Activated CD8-positive, alpha-beta memory T cell treated with anti-CD3 and anti-CD28 coated beads for 36 hours (primary cell): Measurements from ENCODE around the gene VWA1. TPM values are rescaled to one million over a fixed set of nuclear protein-coding genes. Genes with fewer than 3 reads are reported as not detected.
"Not testable (repeated sequence)": the region's sequence is repeated elsewhere in the genome, so short reads cannot be mapped to it uniquely, and the experiment has no call there.

ENCODE experiments used
- CTCF ChIA-PET: fragments of 350-600 bp; sonication (Branson Sonifier 250); formaldehyde crosslinking; loops from one replicate; lab custom pipeline; 2021; ENCODE audit warnings: antibody characterized with exemption; lab: Charles Lee
- POLR2A ChIA-PET: fragments of 350-600 bp; sonication (Branson Sonifier 250); formaldehyde crosslinking; loops from one replicate; lab custom pipeline; 2021; ENCODE audit warnings: antibody characterized with exemption; lab: Charles Lee
- total RNA-seq, 2 experiments: library from RNA; stranded (reverse); gene quantifications; one replicate each; pipeline ENCODE4 v1.2.3, GENCODE V29; 2021

The VWA1 gene
- total RNA-seq, 2 experiments from 2014 or later, result 0.89 to 1.2 TPM

DNA sequence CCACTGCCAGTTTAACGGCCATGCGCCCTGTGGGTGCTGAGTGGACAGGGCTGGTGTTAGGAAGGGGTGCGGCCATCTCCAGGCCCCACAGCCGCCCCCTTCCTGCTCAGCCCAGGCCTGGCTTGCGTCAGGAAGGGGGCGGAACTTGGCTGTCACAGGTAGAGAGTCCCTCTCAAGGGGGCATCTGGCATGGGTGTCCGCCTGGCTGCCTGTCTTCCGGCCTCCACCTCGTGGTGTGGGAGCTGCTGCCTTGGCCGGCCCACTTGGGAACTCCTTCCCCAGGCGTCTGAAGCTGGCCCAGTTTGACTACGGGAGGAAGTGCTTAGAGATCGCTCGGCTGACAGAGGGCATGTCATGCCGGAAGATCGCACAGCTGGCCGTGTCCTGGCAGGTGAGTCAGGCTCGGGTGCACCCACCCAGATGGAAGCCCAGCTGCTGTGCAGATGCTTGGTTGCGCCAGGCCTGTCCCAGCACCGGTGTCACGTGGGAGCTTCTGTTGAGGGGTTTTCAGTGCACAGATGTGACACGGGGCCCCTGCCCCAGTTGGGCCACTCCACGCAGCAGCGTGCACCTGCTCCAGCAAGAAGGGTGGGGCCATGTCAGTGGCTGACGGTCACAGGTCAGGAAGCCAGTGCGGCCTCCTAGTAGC, 27.0 kb downstream of the VWA1 start:
- CTCF ChIA-PET, result no interaction called here
- POLR2A ChIA-PET, result no interaction called here

DNA sequence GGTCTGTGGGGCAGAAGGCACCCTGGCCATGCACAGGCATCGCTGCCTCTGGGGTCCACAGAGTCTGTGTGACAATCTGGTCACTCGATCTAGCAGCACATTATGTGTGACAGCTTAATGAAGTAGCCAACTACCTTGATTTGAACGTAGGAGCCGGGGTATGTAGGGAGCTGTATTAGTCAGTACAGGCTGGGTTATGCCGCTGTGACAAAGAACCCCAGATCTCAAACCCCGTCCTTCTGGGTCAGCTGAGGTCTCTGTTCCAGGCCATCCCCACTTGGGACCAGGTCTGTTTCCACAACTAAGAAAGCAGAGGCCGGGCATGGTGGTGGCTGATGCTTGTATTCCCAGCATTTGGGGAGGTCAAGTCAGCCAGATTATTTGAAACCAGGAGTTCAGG, 27.8 kb downstream of the VWA1 start:
- ChIA-PET CTCF (no interaction called here), POLR2A (no interaction called here)

DNA sequence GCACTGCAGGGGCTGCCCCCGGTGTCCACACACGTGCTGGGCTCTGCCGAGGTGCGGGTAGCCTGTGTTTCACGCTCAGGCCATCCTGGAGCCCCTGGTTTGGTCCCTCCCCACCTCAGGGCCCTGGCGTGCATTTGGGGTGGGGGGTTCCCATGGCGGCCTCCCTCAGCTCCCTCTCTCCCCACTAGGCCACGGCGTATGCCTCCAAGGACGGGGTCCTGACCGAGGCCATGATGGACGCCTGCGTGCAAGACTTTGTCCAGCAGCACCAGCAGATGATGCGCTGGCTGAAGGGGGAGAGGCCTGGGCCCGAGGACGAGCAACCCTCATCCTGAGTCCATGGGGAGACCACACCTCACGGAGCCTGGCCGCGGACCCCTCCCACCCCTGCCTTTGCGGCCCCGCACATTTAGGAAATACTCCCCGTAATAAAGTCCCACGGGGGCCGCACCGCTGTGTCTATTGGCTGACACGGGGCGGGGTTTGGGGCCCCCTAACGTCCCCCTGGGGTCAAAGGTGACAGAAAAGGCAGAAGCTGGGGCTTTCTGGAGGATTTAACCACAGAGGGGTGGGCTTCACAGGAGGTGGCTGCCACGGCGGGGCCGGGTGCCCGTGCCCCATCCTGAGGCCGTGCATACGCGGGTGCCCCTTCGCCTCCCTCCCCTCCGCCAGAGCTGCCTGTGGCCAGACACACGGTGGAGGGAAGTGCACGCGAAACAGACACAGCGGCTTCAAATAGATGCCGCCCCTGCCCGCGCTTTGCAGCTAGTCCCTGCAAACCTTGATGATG, 32.9 kb downstream of the VWA1 start:
- POLR2A ChIA-PET, CTCF ChIA-PET: not testable (repeated sequence)

DNA sequence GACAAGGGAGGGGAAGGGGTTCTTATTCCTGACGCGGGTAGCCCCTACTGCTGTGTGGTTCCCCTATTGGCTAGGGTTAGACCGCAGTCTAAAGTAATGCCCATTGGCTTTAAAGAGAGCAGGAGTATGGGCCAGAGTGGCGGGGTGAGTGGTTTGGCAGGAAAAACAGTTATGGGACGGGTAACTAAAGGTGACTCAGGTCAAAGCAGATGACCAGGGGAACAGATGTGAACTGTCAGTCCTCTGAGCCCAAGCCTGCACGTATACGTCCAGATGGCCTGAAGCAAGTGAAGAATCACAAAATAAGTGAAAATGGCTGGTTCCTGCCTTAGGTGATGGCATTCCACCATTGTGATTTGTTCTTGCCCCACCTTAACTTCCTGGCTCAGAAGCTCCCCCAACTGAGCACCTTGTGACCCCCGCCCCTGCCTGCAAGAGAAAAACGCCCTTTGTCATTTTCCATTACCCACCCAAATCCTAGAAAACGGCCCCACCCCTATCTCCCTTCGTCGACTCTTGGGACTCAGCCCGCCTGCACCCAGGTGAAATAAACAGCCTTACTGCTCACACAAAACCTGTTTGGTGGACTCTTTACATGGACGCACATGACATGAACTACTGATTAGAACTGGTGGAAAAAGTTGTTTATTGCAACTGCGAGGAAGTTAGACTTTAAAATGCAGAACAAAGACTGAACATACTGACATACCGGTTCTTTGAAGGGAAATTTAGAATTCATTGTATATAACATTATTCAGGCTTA, 35.3 kb downstream of the VWA1 start:
- POLR2A ChIA-PET, result no interaction called here
- CTCF ChIA-PET, result interaction anchor here (0.7 kb wide), 1 partner anchor 574 kb away, joined by 3 read pairs; no protein-coding TSS in a partner anchor

DNA sequence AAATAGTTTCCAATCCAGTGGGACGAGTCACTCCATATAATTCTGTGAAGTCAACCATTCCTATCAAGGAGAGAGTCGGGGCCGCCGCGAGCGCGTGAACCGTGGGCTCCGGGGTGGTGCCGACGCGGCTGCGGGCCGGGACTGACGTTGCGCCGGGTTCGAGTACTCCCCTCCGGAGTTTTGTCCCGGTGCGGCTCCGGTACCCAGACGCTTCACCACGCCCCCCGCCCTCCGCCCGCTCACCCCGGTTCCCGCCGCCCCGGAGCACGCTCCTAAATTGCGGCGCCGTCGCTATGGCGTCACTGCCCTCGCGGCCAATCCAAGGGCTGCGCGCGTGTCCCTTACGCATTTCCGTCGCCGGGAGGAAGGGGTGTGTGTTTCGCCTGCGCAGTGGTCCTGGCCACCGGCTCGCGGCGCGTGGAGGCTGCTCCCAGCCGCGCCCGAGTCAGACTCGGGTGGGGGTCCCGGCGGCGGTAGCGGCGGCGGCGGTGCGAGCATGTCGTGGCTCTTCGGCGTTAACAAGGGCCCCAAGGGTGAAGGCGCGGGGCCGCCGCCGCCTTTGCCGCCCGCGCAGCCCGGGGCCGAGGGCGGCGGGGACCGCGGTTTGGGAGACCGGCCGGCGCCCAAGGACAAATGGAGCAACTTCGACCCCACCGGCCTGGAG, 36.0 kb downstream of the VWA1 start, which contains the start of gene ATAD3B:
TSS of gene ATAD3B (plus strand) at position 377 of the 664 bp plus-strand sequence. CDS start at position 497, 120 bp downstream.
- ChIA-PET POLR2A (no interaction called here), CTCF (no interaction called here)

DNA sequence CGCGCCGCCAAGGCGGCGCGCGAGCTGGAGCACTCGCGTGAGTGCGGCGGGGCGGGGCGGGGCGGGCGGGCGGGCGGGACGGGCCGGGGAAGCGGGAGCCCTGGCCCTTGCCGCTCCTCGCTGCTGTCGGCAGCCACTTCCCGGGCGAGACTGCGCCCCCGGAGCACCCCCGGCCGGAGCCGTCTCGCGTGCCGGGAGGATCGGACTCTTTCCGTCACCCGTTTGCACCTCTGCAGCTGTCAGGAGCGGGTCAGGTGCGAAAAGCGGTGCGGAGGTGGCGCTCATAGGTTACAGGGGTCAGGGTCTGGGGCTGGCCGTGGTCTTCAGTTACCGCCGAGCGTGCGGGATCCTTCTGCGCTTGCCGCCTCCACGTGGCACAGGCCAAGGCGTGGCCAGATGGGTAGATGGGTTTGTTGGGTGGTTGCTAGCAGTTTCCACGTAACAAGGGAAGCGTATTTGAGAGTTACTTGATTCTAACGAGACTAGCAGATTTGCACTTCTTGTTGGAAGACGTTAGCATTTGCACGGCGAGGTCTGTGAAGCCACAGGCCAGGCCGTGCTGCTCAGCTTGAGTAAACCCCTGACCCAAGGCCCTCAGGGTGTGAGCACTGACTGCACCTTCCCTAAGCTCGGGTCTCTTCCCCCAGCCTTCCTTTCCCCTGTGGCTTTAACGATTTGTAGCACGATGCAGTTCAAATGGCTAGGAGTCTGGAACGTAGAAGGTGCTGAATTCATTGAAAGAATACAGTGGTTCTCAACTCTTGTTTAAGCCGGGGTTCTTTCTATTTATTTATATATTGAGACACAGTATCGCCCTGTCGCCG, 36.8 kb downstream of the VWA1 start:
- CTCF ChIA-PET, result interaction anchor here (1.2 kb wide), 1 partner anchor 73 kb away, joined by 4 read pairs; the partner anchor contains the start of gene CCNL2
- POLR2A ChIA-PET, result not testable (repeated sequence)

DNA sequence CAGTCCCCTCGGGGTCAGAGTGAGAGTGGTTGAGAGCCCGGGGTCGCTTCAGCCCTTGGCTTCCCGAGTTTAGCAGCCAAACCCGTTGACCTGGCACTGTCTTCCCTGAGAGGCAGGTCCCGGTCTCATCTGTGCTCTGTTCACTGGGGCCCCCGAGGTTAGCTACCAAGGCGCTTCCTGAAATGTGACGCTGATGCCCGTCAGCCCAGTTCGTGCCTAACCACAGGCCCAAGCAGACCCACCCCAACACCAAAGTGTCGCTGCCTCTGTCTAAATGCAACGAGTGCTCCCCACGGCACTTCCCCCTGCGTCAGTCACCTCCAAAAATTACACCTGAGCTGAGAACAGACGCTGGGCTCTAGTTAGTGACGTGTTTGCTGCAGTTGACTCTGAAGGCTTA, 40.5 kb downstream of the VWA1 start:
- POLR2A ChIA-PET, result not testable (repeated sequence)

DNA sequence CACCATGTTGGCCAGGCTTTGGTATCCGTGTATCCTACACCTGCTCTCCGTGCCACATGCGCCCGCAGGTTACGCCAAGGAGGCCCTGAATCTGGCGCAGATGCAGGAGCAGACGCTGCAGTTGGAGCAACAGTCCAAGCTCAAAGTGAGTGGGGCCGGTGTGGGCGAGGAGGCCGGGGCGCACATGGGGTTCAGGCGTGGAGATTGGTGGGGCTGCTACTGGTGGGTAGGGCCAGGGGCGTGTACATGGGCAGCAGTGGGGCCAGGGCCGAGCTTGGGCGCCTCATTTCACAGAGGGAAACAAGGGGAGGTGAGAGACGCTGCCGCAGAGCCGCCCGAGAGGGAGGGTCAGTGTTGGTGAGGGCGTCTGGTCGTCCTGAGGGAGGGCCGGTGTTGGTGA, 41.7 kb downstream of the VWA1 start:
- ChIA-PET POLR2A (interaction anchor here (0.6 kb wide), 1 partner anchor 153 kb away, joined by 5 read pairs; no protein-coding TSS in a partner anchor), CTCF (interaction anchor here (1.4 kb wide), 1 partner anchor 62 kb away, joined by 3 read pairs; no protein-coding TSS in a partner anchor)

More for the DNA sequence above, 40.5 kb downstream of the VWA1 start:
- CTCF ChIA-PET, result not testable (repeated sequence)

DNA sequence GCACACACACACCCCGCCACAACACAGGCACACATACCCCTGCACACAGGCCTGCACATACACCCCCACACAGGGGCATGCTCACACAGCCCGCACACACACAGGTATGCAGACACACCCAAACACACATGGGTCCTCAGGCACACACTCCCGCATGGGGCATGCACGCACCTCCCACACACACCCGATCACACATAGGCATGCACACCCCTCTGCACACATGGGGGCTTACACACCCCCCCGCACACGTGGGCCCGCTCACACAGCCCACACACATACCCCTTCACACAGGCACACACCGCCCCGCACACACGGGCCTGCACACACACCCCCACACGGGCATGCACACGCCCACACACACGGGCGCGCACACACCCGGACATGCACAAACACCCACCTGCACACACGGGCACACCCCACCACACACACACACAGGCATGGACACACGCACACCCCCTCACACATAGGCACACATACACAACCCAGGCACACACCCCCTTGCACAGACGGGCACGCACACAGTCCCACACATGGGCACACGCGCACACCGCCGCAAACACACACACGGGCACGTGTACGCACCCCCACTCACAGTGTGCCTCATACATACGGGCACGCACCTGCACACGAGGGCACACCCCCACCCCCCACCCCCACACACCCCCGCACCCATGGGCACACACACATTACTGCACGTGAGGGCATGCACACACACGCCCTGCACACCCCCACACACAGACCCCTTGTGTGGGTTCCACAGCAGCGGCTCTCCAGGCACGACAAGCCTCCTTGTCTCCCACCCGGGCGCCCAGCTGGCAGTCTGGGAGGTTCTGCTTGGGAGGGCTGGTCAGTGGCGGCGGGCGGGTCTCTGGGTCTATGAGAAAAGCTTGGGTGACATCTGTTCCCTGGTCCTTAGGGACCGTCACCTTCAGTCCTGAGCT, 44.3 kb downstream of the VWA1 start:
- POLR2A ChIA-PET, result no interaction called here
- CTCF ChIA-PET, result no interaction called here

DNA sequence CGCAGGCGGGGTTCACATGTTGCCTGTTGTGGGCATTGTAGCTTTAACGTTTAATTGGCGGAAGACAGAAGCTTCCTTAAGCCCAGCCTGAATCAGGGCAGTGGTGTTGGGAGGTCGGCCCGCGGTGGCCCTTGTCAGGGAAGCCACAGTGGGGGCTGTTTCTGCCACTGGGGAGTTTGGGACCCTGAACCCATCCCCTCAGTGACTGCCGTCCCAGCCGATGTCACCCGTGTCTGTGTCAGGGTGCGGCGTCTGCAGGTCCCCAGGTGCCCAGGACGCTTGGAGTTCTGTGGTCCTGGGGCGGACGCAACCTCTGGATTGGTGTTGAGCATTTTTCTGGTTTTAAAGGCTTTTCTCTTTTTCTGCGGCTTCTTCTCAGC, 45.0 kb downstream of the VWA1 start:
- CTCF ChIA-PET, result not testable (repeated sequence)

DNA sequence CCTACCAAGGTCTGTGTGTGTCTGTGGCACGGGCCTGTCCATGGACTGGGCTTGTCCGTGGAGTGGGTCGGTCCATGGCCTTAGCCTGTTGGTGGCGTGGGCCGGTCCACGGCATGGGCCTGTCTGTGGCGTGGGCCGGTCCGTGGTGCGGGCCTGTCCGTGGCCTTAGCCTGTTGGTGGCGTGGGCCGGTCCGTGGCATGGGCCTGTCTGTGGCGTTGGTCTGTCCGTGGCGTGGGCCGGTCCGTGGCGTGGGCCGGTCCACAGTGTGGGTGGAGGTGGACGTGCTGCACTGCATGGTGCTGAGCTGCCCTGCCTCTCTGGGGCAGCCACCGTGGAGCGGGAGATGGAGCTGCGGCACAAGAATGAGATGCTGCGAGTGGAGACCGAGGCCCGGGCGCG, 46.3 kb downstream of the VWA1 start:
- POLR2A ChIA-PET, CTCF ChIA-PET: not testable (repeated sequence)

More for the DNA sequence above, 45.0 kb downstream of the VWA1 start:
- POLR2A ChIA-PET, result not testable (repeated sequence)

DNA sequence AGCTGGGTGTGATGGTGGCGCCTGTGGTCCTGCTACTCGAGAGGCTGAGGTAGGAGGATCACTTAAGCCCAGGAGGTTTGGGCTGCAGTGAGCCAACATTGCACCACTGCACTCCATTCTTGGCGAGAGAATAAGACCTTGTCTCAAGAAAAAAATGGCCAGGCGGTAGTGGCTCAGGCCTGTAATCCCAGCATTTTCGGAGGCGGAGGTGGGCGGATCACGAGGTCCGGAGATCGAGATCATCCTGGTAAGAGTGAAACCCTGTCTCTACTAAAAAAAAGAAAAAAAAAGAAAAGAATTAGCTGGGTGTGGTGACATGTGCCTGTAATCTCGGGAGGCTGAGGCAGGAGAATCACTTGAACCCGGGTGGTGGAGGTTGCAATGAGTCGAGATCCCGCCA, 47.4 kb downstream of the VWA1 start:
- ChIA-PET POLR2A (no interaction called here), CTCF (interaction anchor here (1.3 kb wide), 1 partner anchor 22 kb away, joined by 3 read pairs; no protein-coding TSS in a partner anchor)

DNA sequence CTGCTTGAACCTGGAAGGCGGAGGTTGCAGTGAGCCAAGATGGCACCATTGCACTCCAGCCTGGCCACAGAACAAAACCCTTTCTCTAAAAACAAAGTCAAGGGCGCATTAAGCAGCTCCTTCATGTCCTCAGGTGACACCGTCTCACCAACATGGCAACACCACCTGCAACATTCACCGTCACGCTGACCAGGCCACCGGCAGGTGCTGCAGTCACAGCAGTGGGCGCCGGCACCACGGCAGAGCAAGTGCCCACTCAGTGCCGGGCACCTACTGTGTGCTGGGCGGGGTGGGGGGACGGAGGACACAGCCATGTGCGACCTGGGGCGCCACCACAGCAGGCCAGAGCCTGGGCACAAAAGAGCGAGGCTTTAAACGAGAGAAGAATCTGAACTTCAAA, 48.2 kb downstream of the VWA1 start:
- CTCF ChIA-PET, result interaction anchor here (1.3 kb wide), 1 partner anchor 21 kb away, joined by 3 read pairs; no protein-coding TSS in a partner anchor
- POLR2A ChIA-PET, result no interaction called here

DNA sequence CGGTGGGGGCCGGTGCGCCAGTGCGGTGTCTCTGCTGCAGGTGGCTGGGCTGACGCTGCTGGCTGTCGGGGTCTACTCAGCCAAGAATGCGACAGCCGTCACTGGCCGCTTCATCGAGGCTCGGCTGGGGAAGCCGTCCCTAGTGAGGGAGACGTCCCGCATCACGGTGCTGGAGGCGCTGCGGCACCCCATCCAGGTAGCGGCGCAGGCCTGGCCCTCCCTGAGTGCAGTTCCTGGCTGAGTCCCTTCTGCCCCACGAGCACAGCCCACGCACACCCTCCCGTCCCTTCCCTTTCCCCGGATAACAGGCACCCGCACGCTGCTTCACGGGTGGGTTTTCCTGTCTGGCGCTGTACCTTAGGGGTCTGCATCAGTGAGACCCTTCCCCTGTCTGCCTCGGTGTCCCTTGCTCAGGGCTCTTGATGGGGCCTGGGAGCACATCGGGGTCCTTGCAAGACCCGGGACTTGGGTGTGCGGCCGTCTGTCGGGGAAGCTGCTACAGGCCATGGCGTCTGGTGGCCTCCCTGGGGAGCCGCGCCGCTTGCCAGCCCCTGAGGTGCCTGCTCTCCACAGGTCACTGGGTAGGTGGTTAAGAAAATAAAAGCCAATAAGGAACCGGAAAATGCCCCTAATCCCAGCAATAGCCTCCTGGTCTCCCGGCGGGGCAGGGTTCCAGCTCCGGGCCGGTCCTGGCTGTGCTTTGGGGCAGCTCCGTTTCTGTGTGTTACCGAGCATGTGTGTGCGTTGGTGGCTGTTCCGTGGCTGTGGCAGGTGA, 49.7 kb downstream of the VWA1 start:
- CTCF ChIA-PET, POLR2A ChIA-PET: not testable (repeated sequence)

DNA sequence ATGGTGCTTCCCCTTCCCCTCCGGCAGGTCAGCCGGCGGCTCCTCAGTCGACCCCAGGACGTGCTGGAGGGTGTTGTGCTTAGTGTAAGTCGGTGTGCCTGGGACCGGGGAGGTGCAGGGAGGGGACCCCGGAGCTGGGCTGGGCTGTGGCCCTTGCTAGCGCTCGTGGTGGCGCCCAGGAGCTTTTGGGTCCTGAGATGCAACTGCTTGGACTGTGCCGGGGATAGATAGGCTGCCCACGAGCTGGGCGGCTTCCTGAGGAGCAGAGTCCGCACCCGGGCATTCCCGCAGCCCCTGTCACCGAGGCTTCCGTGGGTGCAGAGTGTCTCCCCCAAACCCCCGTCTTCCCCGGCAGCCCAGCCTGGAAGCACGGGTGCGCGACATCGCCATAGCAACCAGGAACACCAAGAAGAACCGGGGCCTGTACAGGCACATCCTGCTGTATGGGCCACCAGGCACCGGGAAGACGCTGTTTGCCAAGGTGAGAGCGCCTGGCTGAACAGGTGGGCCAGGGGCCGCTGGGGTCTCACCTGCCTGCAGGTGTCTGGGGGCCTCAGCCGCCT, 50.3 kb downstream of the VWA1 start:
- CTCF ChIA-PET, POLR2A ChIA-PET: not testable (repeated sequence)

DNA sequence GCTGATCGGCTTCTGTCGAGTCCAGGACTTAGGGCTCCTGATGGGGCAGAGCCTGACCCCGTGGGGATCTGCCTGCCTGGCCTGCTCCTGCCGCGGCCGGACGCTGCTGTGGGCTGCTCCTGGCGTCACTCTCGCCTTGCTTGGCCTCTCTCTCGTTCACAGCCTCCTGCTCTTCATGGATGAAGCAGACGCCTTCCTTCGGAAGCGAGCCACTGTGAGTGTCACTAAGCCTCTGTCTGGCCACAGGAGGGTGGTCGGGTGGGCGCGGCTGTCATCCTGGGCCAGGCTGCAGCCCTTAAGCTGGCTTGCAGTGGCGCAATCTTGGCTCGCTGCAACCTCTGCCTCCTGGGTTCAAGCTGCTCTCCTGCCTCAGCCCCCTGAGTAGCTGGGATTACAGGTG, 52.2 kb downstream of the VWA1 start:
- ChIA-PET CTCF (no interaction called here), POLR2A (no interaction called here)
